ENCODE results near the gene TMEM231.
A peak's percentile ranks its signal among the peaks of the same experiment; 100 is the strongest.
"Not testable (repeated sequence)": the region's sequence is repeated elsewhere in the genome, so short reads cannot be mapped to it uniquely, and the experiment has no call there.

The TMEM231 gene, protein sequence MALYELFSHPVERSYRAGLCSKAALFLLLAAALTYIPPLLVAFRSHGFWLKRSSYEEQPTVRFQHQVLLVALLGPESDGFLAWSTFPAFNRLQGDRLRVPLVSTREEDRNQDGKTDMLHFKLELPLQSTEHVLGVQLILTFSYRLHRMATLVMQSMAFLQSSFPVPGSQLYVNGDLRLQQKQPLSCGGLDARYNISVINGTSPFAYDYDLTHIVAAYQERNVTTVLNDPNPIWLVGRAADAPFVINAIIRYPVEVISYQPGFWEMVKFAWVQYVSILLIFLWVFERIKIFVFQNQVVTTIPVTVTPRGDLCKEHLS

DNA sequence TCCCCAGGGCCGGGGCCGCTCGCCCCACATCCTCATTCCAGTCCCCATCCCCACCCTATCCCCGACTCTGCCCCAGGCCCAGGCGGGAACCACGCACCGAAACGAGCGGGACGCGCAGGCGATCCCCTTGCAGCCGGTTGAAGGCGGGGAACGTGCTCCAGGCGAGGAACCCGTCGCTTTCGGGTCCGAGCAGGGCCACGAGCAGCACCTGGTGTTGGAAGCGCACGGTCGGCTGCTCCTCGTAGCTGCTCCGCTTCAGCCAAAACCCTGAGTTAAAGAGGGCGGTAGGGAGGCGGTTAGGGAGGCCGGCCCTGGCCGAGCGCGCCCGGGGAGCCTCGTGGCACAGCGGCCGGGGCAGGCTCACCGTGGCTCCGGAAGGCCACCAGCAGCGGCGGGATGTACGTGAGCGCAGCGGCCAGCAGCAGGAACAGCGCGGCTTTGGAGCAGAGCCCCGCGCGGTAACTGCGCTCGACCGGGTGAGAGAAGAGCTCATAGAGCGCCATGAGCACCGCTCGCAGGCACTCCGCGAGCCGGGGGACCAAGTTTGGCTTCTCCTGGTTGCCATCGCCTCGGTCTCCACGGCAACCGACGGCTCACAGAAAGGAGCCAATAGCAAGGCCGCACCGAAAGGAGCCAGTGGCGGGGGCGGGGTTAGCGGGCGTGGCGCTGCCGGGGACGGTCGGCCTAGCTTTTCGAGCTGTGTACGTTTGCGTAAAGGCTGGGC lies at the start of gene TMEM231:
TMEM231 (minus strand) TSS at position 546 of the 724 bp plus-strand sequence; CDS start at position 503, 43 bp downstream.
- peak; percentile 97 for DNase-seq

GRCh38 chr16:75603241-75603640 lies 47.2 kb upstream of the TMEM231 start:
- DNase-seq, result no peak

DNA sequence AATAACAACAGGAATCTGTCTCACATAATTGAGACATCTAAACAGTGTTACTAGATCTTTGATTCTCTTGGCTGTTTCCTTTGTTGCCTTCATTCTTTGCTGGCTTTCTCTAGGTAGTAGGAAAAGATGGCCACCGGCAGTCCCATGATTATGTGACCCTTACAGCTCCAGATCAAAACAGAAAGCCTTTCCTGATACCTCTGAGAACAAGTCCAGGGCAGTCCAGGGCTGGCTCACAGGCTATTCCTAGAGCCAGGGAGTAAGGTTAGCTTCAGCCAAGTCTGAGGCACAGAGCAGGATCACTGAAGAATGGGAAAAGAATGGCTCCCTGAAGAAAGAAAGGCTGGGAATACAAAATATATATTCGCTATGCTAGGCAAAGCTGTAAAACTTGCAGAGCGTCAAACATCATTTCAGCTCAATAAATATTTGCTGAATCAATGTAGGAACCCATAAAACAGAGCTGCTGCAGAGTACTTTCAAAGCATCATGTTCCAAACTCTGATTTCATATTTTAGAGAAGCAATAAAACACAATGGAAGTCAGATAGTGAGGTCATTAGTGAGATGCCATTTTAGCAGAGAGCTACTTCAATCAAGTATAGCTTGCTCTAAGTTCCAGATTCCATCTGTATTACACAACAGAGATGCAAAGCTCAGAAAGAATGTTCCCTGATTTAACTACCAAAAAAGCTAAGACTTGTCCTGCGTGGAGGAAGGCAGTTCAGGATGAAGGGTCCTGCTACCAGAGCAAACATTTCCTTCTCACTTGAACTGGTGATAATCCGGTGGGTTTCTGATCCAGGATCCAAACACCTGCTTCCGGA lies 43.6 kb upstream of the TMEM231 start:
- no peak for DNase-seq

DNA sequence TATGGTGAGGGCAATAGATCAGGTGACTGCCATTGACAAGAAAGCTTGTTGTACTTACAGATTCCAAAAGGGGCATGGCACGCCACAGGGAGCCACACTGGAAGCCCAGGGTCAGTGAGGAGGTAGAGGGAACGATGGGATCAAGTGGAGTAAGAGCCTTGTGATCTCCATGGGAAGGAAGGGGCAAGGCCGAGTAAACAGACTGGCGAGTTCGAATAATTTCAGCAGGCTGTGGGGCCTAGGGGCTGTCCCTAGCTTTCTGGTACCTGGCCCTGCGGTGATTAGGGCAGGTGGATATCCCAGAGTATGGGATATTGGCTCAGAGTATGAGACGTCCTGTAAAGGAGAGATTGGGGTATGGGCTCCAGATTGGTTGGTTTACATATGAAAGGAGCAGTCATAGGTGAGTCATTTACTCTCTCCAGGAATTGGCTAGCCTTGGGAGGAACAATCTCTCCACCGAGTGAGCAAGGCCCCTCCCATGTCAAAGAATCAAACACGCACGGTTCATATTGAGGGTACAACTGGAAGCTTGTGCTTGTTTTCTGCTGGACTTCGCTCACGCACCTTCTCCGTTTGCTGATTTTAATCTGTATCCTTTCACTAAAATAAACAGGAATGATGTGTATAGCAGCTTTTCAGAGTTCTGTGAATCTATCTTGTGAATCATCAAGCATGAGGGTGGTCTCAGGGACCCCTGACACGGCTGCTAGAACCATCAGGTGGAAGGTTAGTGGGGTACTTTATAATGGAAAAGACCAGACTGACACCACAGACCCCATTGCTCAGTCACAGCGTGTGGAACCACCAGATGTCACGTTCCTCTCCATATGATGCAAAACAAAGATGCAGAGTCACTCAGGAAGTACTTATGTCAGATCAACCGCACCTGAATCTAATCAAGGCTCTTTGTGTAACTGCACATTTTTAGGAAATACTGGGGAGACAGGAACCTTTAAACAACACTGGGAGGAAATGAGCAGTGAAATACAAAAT lies 38.1 kb upstream of the TMEM231 start:
- no peak for DNase-seq

DNA sequence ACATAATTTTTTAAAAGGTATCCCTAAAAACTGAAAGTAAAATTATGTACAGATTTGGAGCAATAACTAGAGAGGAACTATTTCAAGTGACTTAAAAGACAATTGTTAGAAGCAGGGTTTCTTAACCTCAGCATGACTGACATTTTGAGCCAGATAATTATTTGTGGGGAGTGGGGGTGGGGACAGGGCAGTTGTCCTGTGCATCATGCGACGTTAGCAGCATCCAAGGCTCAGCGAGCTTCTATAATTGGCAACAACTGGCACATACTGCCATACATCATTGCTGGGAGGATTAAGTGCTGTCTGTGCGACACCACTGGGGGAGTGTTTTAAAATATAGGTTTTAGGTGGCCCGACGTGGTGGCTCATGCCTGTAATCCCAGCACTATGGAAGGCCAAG lies 37.3 kb upstream of the TMEM231 start:
- DNase-seq, result no peak

- not testable (repeated sequence) for DNase-seq
Measured at GRCh38 chr16:75591927-75592326, 35.9 kb upstream of the TMEM231 start.

DNA sequence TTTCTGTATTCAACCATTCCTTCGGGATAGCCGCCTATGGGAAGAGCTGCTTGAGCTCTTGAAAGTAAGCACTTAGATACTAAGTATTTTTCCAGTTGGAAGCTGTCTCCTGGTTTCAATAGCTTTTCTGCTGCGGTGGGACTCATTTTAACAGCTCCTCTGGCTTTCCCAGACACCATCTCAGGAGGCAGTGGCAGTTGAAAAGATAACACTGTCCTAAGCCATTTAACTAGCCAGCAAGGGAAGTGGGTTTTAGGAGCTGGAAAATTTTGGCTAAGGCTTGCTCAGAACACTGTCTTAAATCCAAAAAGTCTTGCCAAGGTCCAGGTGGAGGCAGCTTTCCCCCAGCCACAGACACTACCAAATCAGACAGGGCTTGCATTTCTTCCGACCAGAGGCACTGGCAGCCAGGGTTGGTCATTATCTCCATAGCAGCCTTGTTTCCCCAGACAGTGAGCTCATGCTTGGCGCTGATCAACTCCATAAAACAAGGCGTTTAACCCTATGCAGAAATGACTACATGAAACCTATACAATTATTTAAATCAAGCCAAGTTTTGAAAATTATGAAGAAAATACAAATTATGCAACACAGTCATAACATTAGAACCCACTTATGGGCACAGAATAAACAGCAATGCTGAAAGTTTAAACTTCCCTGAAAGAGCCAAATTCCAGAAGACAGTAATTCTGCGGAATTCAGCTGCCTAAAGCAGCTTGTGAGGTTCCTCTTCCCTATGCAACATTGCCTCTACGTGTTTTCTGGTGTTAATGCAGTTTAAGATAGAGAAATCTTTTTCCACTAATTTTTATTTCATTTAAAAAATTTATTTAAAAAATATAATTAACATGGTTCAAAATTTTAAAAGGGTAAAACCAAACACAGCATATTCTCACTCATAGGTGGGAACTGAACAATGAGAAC lies 35.1 kb upstream of the TMEM231 start:
- no peak for DNase-seq

DNA sequence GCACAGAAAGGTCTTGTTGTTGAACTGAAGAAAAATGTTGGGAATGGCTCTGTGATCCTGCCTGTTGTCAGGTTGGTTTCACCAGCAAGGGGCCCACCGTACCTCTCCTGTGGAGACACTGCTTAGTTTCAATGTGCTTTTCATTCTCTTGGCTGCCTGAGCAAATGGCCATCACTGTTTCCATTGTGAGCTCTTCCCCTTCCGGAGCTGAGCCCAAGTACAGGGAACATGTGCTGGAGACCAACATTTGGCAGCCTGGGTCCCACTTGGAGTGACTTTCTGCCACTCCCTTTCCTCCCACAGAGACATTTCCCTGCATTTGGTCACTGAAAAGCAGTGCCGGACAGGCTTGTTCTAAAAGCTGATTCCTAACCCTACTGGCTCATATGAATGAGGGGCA lies 33.3 kb upstream of the TMEM231 start:
- DNase-seq, result no peak

DNA sequence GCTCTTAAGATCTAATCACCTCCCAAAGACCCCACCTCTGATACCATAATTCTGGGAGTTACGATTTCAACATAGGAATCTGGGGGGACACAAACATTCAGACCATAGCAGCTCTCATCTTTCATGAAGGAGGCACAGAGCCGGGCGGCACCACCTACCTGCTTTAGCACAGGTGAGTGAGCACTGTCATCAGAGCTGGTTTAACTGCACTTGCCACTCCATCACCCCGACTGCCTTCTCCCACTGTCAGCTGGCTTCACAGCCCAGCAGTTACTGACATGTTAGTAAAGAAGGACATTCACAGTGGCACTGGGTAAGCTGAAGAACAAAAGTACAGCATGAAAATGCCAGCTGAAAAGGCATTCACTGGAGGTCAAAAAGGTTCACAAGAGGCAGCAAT lies 32.7 kb upstream of the TMEM231 start:
- no peak for DNase-seq

DNA sequence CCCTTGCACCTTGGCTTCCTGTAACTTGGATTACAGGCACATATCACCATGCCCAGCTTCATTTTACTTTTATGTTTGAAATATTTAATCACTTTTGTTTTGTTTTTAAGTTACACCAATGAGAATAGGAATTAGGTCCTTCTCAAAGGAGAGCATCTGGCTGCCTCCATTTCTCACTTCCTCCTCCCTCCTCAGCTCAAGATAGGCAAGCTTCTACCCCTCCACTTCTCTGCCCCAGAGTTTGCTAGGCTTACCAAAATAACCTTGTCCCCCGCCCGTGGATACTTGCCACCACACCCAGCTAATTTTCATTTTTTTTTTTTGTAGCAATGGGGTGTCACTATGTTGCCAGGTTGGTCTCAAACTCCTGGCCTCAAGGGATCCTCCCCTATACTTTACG lies 28.1 kb upstream of the TMEM231 start:
- DNase-seq, result no peak

- DNase-seq, result no peak
Measured at GRCh38 chr16:75579281-75579834, 23.3 kb upstream of the TMEM231 start.

GRCh38 chr16:75578725-75579124 lies 22.7 kb upstream of the TMEM231 start:
- DNase-seq, result no peak

GRCh38 chr16:75578212-75578611 lies 22.2 kb upstream of the TMEM231 start:
- no peak for DNase-seq

- DNase-seq, result no peak
Measured at GRCh38 chr16:75576384-75576811, 20.3 kb upstream of the TMEM231 start.

DNA sequence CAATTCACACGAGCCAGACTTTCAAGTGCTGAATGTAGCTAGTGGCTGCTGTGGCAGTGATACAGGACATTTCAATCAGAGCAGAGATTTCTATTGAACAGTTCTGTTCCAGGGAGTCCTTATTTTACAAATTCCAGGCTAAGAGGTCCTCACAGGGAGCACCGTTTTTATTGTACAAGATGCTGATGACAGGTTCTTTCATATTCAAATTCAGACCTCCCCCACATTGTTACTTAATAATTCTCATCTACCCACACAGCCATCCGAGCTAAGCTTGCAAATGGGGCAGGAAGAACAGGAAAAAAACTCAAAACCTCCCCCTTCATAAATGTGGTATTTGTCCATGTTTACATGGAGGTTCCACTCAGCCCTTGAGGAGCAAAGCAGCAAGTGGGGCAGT lies 19.9 kb upstream of the TMEM231 start:
- no peak for DNase-seq

DNA sequence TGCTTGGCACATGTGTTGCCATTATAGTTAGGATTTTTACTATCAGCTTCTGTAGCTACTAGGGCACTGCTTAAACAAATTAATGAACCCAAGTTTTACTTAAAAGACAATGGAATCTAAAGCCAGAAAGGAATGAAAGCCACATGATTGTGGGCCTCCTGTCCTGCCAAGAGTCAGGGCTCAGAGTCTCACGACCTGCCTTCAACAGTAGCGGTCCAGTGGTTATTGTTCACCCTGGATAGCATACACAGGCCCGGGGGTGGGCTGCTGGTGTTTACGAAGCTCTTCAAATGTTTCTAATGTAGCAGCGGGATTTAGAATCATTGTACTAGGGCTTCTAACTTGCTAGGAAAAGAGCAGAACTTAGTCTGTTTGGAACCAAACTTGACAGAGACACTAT lies 17.9 kb upstream of the TMEM231 start:
- no peak for DNase-seq

DNA sequence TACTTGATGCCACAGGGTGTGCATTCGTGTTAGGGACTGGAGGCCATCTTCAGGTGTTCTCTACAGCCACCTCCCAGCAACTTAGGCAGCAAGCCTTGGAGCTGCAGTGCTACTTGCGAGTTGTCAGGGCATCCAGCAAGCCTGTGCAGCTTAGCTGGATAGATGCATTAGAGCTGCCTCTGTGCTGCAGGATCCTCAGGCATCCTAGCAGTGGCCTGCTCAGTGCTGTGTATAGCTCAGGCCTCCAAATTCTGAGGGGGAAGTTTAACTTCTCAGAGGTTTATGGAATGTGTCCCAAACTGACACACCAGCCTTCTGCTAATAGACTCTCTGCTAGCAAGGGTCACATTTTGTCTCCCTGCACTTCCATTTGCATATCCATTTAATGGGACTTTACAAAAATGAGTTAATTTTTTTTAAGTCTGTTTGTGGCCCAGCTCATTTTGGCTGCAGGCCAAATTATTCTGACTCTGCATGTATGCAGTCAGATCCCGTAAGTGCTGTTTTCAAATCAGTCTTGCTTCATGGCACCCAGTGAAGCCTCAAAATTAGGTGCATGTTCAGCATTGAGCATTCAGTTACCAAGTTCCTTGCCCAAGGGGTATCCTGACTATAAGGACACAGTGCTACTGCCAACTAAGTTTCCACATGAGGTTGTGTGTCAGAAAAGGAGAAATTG lies 17.0 kb upstream of the TMEM231 start:
- no peak for DNase-seq

- DNase-seq, result no peak
Measured at GRCh38 chr16:75570396-75571065, 14.5 kb upstream of the TMEM231 start.

- DNase-seq, result no peak
Measured at GRCh38 chr16:75567911-75568310, 11.9 kb upstream of the TMEM231 start.
